Measurements from ENCODE around the gene SLC2A13. TPM values are rescaled to one million over a fixed set of nuclear protein-coding genes. Genes with fewer than 3 reads are reported as not detected.

SLC2A13 gene
- total RNA-seq, 6 experiments from 2014 or later = 5.2 to 11.7 (median 8.7) TPM

DNA sequence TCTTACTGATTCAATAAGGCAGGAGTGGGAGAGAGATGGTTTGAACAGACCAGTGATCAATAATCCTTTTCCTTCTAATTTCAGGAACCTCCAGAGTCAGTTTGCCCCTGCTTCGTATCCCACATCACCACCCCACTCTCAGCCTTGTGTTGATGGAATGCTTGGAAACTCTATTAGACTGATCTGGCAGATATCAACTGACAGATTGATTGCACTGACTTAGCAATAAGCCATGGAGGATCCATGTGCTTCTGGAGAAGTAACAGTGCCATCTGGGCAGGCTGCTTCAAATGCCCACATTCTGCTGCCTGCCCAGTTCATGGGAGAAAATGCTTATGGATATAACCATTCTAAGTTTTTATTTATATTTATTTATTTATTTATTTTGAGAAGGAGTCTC, 218.0 kb downstream of the SLC2A13 start:
- no peaks in the 10 kb centered on the region for H3K27me3 ChIP-seq
- no peak overlapping the region for H3K27ac ChIP-seq
- DNase-seq (no peak), ATAC-seq (no peak)
- no peak overlapping the region for H3K4me3 ChIP-seq
- 100% methylated on average over 1 of the region's 1 CpG for WGBS (ENCODE audit: insufficient coverage, low coverage, low lambda C conversion rate, missing lambda C conversion rate)
- H3K36me3 ChIP-seq = no peaks in the 10 kb centered on the region
- no peaks in the 10 kb centered on the region for H3K9me3 ChIP-seq
- peaks cover 0 to 10% (median 0%) of the 10 kb centered on the region in 4 donors for H3K4me1 ChIP-seq
- TF ChIP-seq, protein P1, sequence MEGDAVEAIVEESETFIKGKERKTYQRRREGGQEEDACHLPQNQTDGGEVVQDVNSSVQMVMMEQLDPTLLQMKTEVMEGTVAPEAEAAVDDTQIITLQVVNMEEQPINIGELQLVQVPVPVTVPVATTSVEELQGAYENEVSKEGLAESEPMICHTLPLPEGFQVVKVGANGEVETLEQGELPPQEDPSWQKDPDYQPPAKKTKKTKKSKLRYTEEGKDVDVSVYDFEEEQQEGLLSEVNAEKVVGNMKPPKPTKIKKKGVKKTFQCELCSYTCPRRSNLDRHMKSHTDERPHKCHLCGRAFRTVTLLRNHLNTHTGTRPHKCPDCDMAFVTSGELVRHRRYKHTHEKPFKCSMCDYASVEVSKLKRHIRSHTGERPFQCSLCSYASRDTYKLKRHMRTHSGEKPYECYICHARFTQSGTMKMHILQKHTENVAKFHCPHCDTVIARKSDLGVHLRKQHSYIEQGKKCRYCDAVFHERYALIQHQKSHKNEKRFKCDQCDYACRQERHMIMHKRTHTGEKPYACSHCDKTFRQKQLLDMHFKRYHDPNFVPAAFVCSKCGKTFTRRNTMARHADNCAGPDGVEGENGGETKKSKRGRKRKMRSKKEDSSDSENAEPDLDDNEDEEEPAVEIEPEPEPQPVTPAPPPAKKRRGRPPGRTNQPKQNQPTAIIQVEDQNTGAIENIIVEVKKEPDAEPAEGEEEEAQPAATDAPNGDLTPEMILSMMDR (IDR thresholded peaks at IDR 0.05) = no peak
- intact Hi-C loops (cut with DNase I) = no loop called here

DNA sequence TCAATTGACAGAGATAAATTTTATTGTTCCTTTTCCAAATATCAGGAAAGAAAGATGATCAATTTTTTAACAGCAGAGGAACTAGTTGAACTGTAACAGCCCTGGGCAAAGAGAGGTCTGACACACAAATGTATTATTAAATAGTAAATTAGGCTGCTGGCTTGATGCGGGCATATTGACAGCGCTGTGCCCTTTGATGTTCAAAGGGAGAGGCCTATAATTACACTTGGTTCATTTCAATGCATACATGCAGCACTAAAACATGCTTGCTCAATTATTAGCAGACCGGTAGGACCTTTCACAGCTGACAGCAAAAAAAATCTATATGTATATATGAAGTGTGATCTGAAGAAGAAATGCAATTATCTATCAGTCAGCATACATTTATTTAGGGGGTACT, 219.8 kb downstream of the SLC2A13 start:
- Histone ChIP-seq H3K27me3 (no peaks in the 10 kb centered on the region), H3K36me3 (no peaks in the 10 kb centered on the region), H3K9me3 (no peaks in the 10 kb centered on the region), H3K4me3 (no peak overlapping the region), H3K4me1 (no peaks in the 10 kb centered on the region), H3K27ac (no peak overlapping the region)
- 65% methylated on average over 3 of the region's 3 CpGs for WGBS (ENCODE audit: insufficient coverage, low coverage, low lambda C conversion rate, missing lambda C conversion rate)
- no peak for DNase-seq
- intact Hi-C loops (cut with DNase I) = no loop called here
- ATAC-seq = no peak
- no peak for TF ChIP-seq POLR2A (IDR thresholded peaks at IDR 0.05)
- TF ChIP-seq, protein P1 (IDR thresholded peaks at IDR 0.05) = no peak

DNA sequence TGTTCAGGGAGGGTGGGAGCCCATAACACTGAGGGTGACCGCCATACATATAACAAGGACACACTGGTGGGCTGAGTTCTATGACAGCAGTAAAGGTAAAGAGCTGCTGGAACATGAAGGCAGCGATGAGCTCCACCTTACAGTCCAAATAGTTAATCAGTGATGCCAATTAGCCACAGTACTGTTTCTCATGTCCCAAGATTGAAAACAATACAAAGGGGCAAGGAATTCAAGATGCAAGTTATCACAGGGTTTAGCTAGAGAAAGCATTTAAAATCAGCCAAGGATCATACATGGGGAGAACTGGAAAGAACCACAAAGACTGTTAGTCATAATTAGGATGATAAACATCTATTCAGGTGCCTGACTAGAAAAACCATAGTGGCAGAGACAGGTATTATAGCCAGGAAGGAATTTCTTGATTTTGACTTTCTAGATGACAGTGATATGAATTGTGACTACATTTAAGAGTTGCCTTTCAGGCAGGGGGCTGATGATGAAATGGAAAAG, 221.2 kb downstream of the SLC2A13 start:
- H3K4me1 ChIP-seq = no peaks in the 10 kb centered on the region
- intact Hi-C loops (cut with DNase I) = no loop called here
- H3K27me3 ChIP-seq = no peaks in the 10 kb centered on the region
- no peaks in the 10 kb centered on the region for H3K9me3 ChIP-seq
- H3K4me3 ChIP-seq = no peak overlapping the region
- no peaks in the 10 kb centered on the region for H3K36me3 ChIP-seq
- no CpG with 5 or more reads among the region's 2 CpGs for WGBS (ENCODE audit: insufficient coverage, low coverage, low lambda C conversion rate, missing lambda C conversion rate)
- DNase-seq (no peak), ATAC-seq (no peak)
- H3K27ac ChIP-seq = no peak overlapping the region
- TF ChIP-seq POLR2A (IDR thresholded peaks at IDR 0.05) = no peak
- TF ChIP-seq, protein P1 (IDR thresholded peaks at IDR 0.05) = no peak

DNA sequence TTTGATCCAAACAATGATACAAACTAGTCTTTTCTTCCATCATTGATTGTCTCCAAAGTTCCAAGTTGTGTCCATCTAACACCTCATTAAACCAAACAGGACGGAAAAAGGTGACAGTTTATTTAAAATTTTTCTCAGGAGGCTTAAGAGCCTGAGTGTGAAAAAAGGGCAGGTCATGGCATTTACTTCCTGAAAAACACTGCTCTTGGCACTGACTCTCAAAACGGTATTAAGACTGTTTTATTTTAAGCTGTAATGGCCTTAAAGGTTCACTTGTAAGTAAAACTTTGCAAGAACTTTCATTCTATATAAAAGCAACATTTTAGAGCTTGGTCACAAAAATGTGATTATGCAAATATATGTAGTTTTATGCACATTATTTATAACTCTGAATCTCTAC, 222.5 kb downstream of the SLC2A13 start:
- H3K9me3 ChIP-seq = no peaks in the 10 kb centered on the region
- H3K27ac ChIP-seq = no peak overlapping the region
- no peak overlapping the region for H3K4me3 ChIP-seq
- TF ChIP-seq, protein P1 (IDR thresholded peaks at IDR 0.05) = no peak
- TF ChIP-seq POLR2A (IDR thresholded peaks at IDR 0.05) = no peak
- WGBS (ENCODE audit: insufficient coverage, low coverage, low lambda C conversion rate, missing lambda C conversion rate) = 48% methylated on average over 2 of the region's 2 CpGs
- H3K4me1 ChIP-seq = no peaks in the 10 kb centered on the region
- ATAC-seq (no peak), DNase-seq (no peak)
- H3K27me3 ChIP-seq = no peaks in the 10 kb centered on the region
- intact Hi-C loops (cut with DNase I) = no loop called here
- H3K36me3 ChIP-seq = no peaks in the 10 kb centered on the region

DNA sequence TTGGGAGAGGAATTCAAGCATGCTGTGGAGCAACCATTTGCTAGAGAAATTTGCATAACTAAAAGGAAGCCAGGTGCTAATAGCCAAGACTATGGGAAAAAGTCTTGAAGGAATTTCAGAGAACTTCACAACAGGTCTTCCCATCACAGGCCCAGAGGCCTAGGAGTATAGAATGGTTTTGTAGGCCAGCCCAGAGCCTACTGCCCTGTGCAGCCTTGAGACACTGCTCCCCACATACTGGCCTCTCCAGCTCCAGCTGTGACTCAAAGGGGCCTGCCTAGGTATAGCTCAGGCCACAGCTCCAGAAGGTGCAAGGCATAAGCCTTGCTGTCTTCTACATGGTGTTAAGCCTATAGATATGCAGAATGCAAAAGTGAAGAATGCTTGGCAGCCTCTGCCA, 227.1 kb downstream of the SLC2A13 start:
- TF ChIP-seq, protein P1 (IDR thresholded peaks at IDR 0.05) = no peak
- no peak for TF ChIP-seq POLR2A (IDR thresholded peaks at IDR 0.05)
- Histone ChIP-seq H3K9me3 (no peaks in the 10 kb centered on the region), H3K27me3 (no peaks in the 10 kb centered on the region), H3K27ac (no peak overlapping the region), H3K4me1 (no peaks in the 10 kb centered on the region), H3K4me3 (no peak overlapping the region), H3K36me3 (no peaks in the 10 kb centered on the region)
- DNase-seq (no peak), ATAC-seq (no peak)
- intact Hi-C loops (cut with DNase I) = no loop called here
